Activated T-helper 2 cell treated with anti-CD3 and anti-CD28 coated beads, Interferon-gamma antibody, Interleukin-2, Interleukin-4, amounts not matched to agents 10 μg/mL and 5 μg/mL and 100 μg/mL, durations not matched to agents 14 hours and 24 hours and 36 hours (primary cell): ENCODE measurements around the gene PCYOX1L. TPM values are rescaled to one million over a fixed set of nuclear protein-coding genes. Genes with fewer than 3 reads are reported as not detected.

Source experiments
- DNase-seq: peaks from one replicate; pipeline ENCODE4 v3.0.0; 2021; ENCODE audit warnings: low spot score
- H3K27ac Mint-ChIP-seq: one replicate; pipeline ENCODE4 v1.8.0; 2021; ENCODE audit warnings: mixed read lengths
- H3K27me3 Mint-ChIP-seq: one replicate; pipeline ENCODE4 v1.8.0; 2021; ENCODE audit warnings: low read depth, mixed read lengths
- H3K36me3 Mint-ChIP-seq: one replicate; pipeline ENCODE4 v1.8.0; 2021; ENCODE audit warnings: low read depth, mixed read lengths
- H3K4me1 Mint-ChIP-seq: one replicate; pipeline ENCODE4 v1.8.0; 2021; ENCODE audit warnings: low read depth, mixed read lengths
- H3K4me3 Mint-ChIP-seq: one replicate; pipeline ENCODE4 v1.8.0; 2021; ENCODE audit warnings: low read depth, mild to moderate bottlenecking, moderate library complexity, mixed read lengths
- H3K9me3 Mint-ChIP-seq: one replicate; pipeline ENCODE4 v1.8.0; 2021; ENCODE audit warnings: mixed read lengths
- intact Hi-C: fragments of 100-400 bp; cut with micrococcal nuclease; formaldehyde crosslinking; loops from one replicate; pipeline ENCODE4 v1.15.1; 2023
- total RNA-seq: library from RNA; stranded (reverse); gene quantifications from 2 replicates; pipeline ENCODE4 v1.2.3, GENCODE V29; 2022

The PCYOX1L gene
- total RNA-seq, 1 donor from 2014 or later, result 17.8 TPM

DNA sequence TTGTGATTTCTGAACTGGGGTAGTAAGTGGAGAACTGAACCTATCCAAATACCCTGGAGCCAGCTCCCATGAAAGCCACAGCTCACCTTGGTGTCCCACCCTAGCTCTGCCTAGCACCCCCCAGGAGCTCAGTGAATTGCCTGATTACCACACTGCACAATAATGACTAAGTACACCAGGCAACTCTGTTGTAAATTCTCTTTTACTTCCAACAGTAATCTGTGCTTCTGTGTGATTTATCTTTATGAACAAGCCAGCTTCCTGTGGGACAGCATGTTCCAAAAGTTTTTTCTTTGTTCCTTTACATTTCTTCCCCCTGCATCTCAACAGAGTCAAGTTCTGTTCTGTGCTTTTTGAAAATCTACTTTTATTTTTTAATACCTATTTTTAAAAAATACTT lies 34.6 kb upstream of the PCYOX1L start:
- H3K9me3 Mint-ChIP-seq, result no peaks in the 10 kb centered on the region
- intact Hi-C loops, result no loop called here
- H3K27ac Mint-ChIP-seq, result no peak overlapping the region
- DNase-seq, result no peak
- no peaks in the 10 kb centered on the region for H3K27me3 Mint-ChIP-seq
- H3K4me1 Mint-ChIP-seq, result no peaks in the 10 kb centered on the region
- H3K36me3 Mint-ChIP-seq, result no peaks in the 10 kb centered on the region
- H3K4me3 Mint-ChIP-seq, result no peak overlapping the region

DNA sequence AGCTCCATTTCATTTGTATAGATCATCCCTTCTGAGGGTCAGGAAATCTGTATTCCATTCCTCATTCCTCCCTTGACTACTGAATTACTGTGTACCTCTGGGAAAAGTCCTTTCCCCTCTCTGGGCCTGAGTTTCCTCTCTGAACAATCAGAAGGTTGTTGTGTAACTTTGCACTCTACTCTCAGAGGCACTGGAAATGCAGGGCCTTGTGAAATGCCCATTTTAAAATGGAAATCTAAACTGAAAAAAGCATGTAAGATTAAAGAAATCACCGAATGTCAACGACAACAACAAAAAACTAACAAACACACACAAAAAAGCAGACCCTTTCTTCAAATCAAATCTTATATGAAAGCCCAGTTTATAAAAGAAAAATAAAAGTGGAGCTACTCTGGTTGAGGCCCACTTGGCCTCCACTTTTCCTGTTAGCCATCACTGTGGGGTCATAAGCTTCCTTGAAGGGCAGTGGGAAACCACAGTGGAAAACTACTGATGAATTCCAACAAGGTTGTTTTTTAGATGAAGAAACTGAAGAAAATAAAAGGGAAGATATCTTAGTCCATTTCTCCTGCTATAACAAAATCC lies 34.1 kb upstream of the PCYOX1L start:
- no peak for DNase-seq
- H3K4me1 Mint-ChIP-seq, result no peaks in the 10 kb centered on the region
- H3K27me3 Mint-ChIP-seq, result no peaks in the 10 kb centered on the region
- no peaks in the 10 kb centered on the region for H3K9me3 Mint-ChIP-seq
- H3K36me3 Mint-ChIP-seq, result no peaks in the 10 kb centered on the region
- no peak overlapping the region for H3K4me3 Mint-ChIP-seq
- H3K27ac Mint-ChIP-seq, result no peak overlapping the region
- intact Hi-C loops, result no loop called here

DNA sequence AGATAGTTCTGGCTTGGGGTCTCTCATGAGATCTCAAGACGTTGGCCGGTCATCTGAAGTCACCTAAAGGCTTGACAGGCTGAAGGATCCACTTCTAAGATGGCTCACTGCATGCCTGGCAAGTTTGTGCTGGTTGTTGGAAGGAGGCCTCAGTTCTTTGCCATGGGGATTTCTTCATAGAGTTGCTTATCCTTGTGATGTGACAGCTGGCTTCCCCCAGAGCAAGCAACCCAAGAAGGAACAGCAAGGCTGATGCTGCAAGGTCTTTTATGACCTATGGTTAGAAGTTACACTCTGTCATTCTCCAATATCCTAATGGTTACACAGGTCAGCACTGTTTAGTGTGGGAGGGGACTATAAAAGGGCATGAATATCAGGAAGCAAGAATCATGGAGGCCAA lies 33.2 kb upstream of the PCYOX1L start:
- DNase-seq, result no peak
- intact Hi-C loops, result no loop called here
- no peaks in the 10 kb centered on the region for H3K27me3 Mint-ChIP-seq
- no peak overlapping the region for H3K4me3 Mint-ChIP-seq
- H3K27ac Mint-ChIP-seq, result no peak overlapping the region
- no peaks in the 10 kb centered on the region for H3K4me1 Mint-ChIP-seq
- no peaks in the 10 kb centered on the region for H3K36me3 Mint-ChIP-seq
- H3K9me3 Mint-ChIP-seq, result no peaks in the 10 kb centered on the region

DNA sequence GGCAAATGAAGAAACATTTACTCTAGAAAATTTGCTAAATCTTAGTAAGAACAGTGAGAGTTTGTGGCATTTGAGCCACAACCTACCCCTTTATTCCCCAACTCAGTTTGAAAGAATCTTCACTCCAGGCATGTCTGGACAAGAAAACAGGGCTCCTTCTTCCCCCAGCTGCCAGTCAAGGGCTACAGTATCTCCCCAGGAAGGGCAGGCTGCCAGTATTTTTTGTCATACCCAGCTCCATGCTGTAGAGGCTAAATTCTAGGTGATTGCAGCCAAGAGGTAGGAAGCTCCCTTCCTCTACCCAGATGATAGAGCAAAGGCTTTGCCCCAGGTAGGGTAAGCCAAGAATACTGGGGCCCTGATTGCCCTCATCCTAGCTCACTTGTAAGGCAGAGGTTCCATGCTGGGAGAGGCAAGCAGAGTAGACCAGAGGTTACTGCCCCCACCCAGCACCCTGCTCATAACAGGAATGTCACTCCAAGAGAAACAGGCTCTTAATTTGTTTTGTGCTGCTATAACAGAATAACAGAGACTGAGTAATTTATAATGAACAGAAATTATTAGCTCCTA lies 32.6 kb upstream of the PCYOX1L start:
- H3K27ac Mint-ChIP-seq, result no peak overlapping the region
- H3K36me3 Mint-ChIP-seq, result no peaks in the 10 kb centered on the region
- peaks cover 5% of the 10 kb centered on the region for H3K27me3 Mint-ChIP-seq
- no peak for DNase-seq
- intact Hi-C loops, result no loop called here
- no peaks in the 10 kb centered on the region for H3K4me1 Mint-ChIP-seq
- no peaks in the 10 kb centered on the region for H3K9me3 Mint-ChIP-seq
- no peak overlapping the region for H3K4me3 Mint-ChIP-seq

DNA sequence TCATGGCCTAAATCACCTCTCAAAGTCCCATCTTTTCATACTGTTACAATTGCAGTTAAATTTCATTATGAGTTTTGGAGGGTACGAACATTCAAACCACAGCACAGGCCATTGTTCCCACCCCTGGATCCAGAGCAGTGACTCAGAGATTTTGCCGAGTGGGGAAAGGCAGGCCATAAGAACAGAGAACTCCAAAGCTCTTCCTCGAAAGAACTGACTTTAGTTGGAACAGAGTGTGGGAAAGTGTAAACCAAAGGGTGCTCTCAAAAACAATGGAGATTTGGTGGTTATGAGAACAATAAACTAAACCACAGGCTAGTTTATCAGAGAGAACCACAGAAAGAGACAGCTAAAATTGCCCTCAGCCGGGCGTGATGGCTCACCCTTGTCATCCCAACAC lies 32.0 kb upstream of the PCYOX1L start:
- H3K9me3 Mint-ChIP-seq, result no peaks in the 10 kb centered on the region
- H3K36me3 Mint-ChIP-seq, result no peaks in the 10 kb centered on the region
- DNase-seq, result no peak
- no peaks in the 10 kb centered on the region for H3K4me1 Mint-ChIP-seq
- intact Hi-C loops, result no loop called here
- no peak overlapping the region for H3K4me3 Mint-ChIP-seq
- no peak overlapping the region for H3K27ac Mint-ChIP-seq
- peaks cover 6% of the 10 kb centered on the region for H3K27me3 Mint-ChIP-seq

DNA sequence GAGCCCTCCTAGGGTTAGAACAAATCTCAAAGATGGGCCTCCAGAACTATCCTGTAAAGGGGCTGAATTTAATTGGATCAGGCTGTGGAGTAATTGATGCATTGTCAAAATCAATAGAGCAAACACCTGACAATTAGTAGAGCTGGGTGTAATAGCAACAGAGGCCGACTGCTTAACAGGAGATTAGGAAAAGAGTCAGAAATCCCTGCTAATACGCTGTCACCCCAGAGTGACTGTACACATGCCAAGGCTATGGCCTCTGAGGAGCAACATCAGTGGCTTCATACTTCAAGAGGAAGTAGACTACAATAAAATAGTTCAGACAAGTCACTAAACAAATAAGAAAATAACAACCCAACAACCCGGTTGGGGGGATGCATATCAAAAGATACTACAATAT lies 31.2 kb upstream of the PCYOX1L start:
- no peak for DNase-seq
- Mint-ChIP-seq H3K36me3 (no peaks in the 10 kb centered on the region), H3K4me3 (no peak overlapping the region), H3K27me3 (peaks cover 6% of the 10 kb centered on the region), H3K9me3 (no peaks in the 10 kb centered on the region), H3K4me1 (no peaks in the 10 kb centered on the region), H3K27ac (no peak overlapping the region)
- intact Hi-C loops, result no loop called here

DNA sequence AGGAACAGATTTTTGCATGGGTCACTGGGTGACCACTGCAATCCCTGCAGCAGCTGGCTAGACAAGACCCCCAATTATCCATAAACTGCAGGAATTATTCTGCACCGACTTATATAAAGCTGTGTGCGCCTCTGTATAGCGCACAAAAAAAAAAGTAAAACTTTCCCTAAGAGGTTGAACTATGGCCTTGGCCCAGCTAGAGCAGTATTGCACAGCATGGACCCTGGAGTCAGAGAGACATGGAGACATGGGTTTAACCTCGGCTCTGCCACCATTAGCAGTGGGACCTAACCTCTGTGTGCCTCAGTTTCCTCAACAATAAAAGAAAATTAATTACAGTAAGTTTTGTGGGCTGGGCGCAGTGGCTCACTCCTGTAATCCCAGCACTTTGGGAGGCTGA lies 29.7 kb upstream of the PCYOX1L start:
- H3K27ac Mint-ChIP-seq, result no peak overlapping the region
- H3K36me3 Mint-ChIP-seq, result no peaks in the 10 kb centered on the region
- no peaks in the 10 kb centered on the region for H3K9me3 Mint-ChIP-seq
- DNase-seq, result no peak
- peaks cover 6% of the 10 kb centered on the region for H3K27me3 Mint-ChIP-seq
- intact Hi-C loops, result no loop called here
- no peak overlapping the region for H3K4me3 Mint-ChIP-seq
- no peaks in the 10 kb centered on the region for H3K4me1 Mint-ChIP-seq

DNA sequence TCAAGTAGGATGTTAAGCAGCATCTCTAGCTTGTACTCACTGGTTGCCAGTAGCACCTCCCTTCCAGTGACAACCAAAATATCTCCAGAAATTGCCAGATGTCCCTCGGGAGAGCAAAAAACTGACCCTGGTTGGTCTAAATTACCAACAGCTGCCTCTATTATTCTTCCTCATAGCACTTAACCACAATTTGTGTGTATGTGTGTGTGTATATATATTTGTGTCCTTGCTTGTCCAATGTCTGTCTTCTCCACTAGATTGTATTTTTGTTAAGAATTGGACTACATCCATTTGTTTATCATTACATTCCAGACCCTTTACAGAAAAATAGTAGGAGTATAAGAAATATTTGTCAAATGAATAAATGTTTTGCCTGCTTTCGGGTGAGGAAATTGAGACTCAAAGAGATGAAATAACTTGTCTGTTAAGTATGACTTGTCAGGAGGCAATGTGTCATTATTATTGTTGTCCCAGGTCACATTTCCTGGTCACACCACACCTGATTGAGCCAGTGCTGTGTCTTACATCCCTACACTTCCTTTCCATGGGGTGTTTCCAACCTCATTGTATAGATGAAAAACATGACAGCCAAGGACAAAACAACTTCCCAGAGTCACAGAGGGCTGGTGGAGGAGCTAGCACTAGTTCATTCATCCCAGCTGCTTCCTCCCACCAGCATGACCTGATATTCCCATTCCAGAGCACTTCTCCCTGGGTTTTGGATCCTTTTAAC lies 24.0 kb upstream of the PCYOX1L start:
- H3K4me1 Mint-ChIP-seq, result no peaks in the 10 kb centered on the region
- H3K4me3 Mint-ChIP-seq, result no peak overlapping the region
- H3K36me3 Mint-ChIP-seq, result no peaks in the 10 kb centered on the region
- no peak for DNase-seq
- intact Hi-C loops, result no loop called here
- H3K27me3 Mint-ChIP-seq, result peaks cover 24% of the 10 kb centered on the region
- H3K27ac Mint-ChIP-seq, result no peak overlapping the region
- H3K9me3 Mint-ChIP-seq, result no peaks in the 10 kb centered on the region

DNA sequence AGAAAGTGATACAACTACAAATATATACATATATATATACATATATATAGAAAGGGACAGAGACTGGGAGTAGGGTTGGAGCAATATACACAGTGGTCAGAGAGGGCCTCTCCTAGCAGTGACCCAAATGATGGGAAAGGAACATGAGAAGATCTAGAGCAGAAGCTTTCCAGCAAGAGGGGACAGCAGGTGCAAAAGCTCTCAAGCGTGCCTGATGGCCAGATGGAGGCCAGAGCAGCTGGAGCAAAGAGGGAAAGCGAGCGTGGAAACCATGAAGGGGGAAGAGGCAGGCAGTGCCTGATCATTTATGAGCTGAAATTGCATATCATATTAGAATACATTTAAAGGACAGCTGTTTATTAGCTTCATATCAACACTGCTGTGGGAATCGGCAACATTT lies 20.1 kb upstream of the PCYOX1L start:
- Mint-ChIP-seq H3K9me3 (no peaks in the 10 kb centered on the region), H3K4me1 (no peaks in the 10 kb centered on the region), H3K27me3 (peaks cover 27% of the 10 kb centered on the region), H3K4me3 (no peak overlapping the region), H3K36me3 (no peaks in the 10 kb centered on the region), H3K27ac (no peak overlapping the region)
- DNase-seq, result no peak
- intact Hi-C loops, result no loop called here

DNA sequence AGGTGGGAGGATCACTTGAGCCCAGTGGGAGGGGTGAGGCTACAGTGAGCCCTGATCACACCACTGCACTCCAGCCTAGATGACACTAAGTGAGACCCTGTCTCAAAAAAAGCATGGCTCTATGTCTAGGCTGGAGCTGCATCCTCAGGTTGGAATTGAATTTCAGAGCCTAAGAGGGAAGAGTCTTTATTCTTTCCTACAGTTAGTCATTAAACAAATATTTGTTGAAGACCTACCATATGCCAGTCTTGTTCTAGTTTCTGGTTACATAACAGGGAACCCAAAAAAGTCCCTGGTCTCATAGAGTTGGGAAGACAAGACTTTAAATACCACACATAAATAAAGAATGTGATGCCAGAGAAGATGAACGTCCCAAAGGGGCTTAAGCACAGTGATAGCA lies 19.5 kb upstream of the PCYOX1L start:
- peaks cover 27% of the 10 kb centered on the region for H3K27me3 Mint-ChIP-seq
- intact Hi-C loops, result no loop called here
- no peaks in the 10 kb centered on the region for H3K36me3 Mint-ChIP-seq
- no peak for DNase-seq
- H3K4me1 Mint-ChIP-seq, result no peaks in the 10 kb centered on the region
- no peak overlapping the region for H3K4me3 Mint-ChIP-seq
- H3K27ac Mint-ChIP-seq, result no peak overlapping the region
- no peaks in the 10 kb centered on the region for H3K9me3 Mint-ChIP-seq

DNA sequence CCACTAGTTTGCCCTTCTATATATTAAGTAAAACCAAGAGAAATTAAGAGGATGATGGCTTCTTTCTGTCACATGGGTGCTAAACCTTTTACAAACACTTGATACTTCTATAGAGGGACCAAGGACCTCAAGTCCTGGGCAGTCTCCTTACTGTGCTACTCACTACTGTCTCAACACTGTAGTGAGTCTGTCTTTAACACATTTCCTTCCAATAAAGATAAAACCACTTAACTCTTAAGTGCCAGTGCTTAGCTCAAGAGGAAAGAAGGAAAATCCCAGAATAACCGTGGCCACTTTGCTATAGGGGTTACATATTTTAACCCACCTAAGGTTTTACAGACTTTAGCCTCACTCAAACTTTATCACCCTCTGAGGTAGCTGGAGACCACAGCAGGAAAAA lies 16.9 kb upstream of the PCYOX1L start:
- intact Hi-C loops, result no loop called here

DNA sequence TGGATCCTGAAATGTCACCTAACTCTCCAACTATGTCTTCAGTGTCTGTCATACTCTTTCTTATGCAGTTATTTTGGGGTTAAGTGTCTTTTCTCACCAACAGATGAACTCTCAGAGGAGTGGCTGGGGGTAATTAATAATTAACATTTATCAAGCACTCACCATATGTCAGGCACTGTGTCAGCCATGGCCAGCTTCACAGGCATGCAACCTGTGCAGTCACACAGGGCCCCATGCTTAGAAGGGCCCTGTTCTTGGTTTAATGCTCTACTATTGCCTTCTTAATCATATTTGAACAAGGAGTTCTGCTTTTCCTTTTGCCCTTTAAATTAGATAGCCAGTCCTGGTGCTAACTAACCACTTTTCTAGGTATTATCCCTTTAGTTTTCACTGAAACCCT lies 16.0 kb upstream of the PCYOX1L start:
- H3K4me1 Mint-ChIP-seq, result peaks cover 13% of the 10 kb centered on the region
- H3K36me3 Mint-ChIP-seq, result peaks cover 13% of the 10 kb centered on the region
- H3K4me3 Mint-ChIP-seq, result no peak overlapping the region
- peaks cover 21% of the 10 kb centered on the region for H3K27me3 Mint-ChIP-seq
- intact Hi-C loops, result no loop called here
- H3K9me3 Mint-ChIP-seq, result no peaks in the 10 kb centered on the region
- no peak overlapping the region for H3K27ac Mint-ChIP-seq
- DNase-seq, result no peak

More for the DNA sequence above, 16.9 kb upstream of the PCYOX1L start:
- no peak overlapping the region for H3K4me3 Mint-ChIP-seq
- peaks cover 7% of the 10 kb centered on the region for H3K36me3 Mint-ChIP-seq
- H3K4me1 Mint-ChIP-seq, result peaks cover 12% of the 10 kb centered on the region
- no peak for DNase-seq
- H3K9me3 Mint-ChIP-seq, result no peaks in the 10 kb centered on the region
- H3K27ac Mint-ChIP-seq, result no peak overlapping the region
- H3K27me3 Mint-ChIP-seq, result peaks cover 24% of the 10 kb centered on the region

DNA sequence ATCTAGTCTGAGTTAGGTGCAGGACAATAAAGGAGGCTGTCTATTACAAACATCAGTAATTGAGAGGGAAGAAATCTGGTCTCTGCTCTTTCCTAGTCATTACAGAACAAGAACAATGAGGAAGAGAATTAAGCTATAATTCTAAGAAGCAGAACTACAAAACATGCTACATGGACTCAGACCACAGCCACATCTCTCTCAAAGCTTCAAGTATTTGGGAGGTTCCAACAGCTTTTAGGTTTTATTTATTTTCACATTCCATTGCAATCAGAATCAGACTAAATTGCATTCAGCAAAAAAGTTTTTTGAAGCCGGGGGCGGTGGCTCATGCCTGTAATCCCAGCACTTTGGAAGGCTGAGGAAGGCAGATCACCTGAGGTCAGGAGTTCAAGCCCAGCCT lies 13.7 kb upstream of the PCYOX1L start:
- no peaks in the 10 kb centered on the region for H3K9me3 Mint-ChIP-seq
- peaks cover 35% of the 10 kb centered on the region for H3K36me3 Mint-ChIP-seq
- H3K4me1 Mint-ChIP-seq, result peaks cover 34% of the 10 kb centered on the region
- DNase-seq, result no peak
- intact Hi-C loops, result loop anchor here (2.0 kb wide), 1 partner anchor 657 kb away; the partner anchor contains the start of genes HMGXB3 and TIGD6
- H3K4me3 Mint-ChIP-seq, result peak overlapping the region; percentile 49
- peaks cover 9% of the 10 kb centered on the region for H3K27me3 Mint-ChIP-seq
- peak overlapping the region; percentile 28 for H3K27ac Mint-ChIP-seq
